M059J (cell line): ENCODE measurements around the gene UCKL1. TPM values are rescaled to one million over a fixed set of nuclear protein-coding genes. Genes with fewer than 3 reads are reported as not detected.

Experiments
- DNase-seq: peaks from one replicate; pipeline ENCODE4 v3.0.0-alpha.2; 2012; ENCODE audit warnings: low read depth
- total RNA-seq: library from RNA; depleted of rRNA; stranded (reverse); fragments of >200 nt; shearing (Covaris generic); gene quantifications from 2 replicates; pipeline ENCODE4 v1.2.3, GENCODE V29; 2014

The UCKL1 gene
- total RNA-seq, 1 experiment from 2014 or later = 32.2 TPM

GRCh38 chr20:63958964-63959698, 2.9 kb upstream of the UCKL1 start:
- no peak for DNase-seq

- no peak for DNase-seq
Observed at GRCh38 chr20:63958471-63958870, 2.3 kb upstream of the UCKL1 start.

GRCh38 chr20:63957690-63958441, 1.6 kb upstream of the UCKL1 start:
- no peak for DNase-seq

- peak; percentile 73 for DNase-seq
Observed at GRCh38 chr20:63957004-63957689, 931 bp upstream of the UCKL1 start.

- DNase-seq = no peak
Observed at GRCh38 chr20:63956664-63957003, 418 bp upstream of the UCKL1 start.

GRCh38 chr20:63955281-63955826, 862 bp downstream of the UCKL1 start:
- peak; percentile 50 for DNase-seq

GRCh38 chr20:63953764-63954429, 2.3 kb downstream of the UCKL1 start:
- no peak for DNase-seq

GRCh38 chr20:63952769-63953168, 3.4 kb downstream of the UCKL1 start:
- no peak for DNase-seq

GRCh38 chr20:63952210-63952535, 4.0 kb downstream of the UCKL1 start:
- DNase-seq = no peak

GRCh38 chr20:63951398-63952209, 4.6 kb downstream of the UCKL1 start:
- no peak for DNase-seq

- DNase-seq = no peak
Observed at GRCh38 chr20:63950701-63951397, 5.4 kb downstream of the UCKL1 start.

- DNase-seq = no peak
Observed at GRCh38 chr20:63947638-63948456, 8.4 kb downstream of the UCKL1 start.

- no peak for DNase-seq
Observed at GRCh38 chr20:63946986-63947637, 9.1 kb downstream of the UCKL1 start.

- DNase-seq = no peak
Observed at GRCh38 chr20:63945921-63946920, 10.0 kb downstream of the UCKL1 start.

GRCh38 chr20:63945031-63945658, 11.1 kb downstream of the UCKL1 start:
- no peak for DNase-seq

GRCh38 chr20:63944078-63944941, 11.9 kb downstream of the UCKL1 start:
- DNase-seq = no peak

GRCh38 chr20:63943808-63944077, 12.5 kb downstream of the UCKL1 start:
- DNase-seq = no peak
